HepG2 (cell line): ENCODE results near the gene GSTK1. TPM values are rescaled to one million over a fixed set of nuclear protein-coding genes. Genes with fewer than 3 reads are reported as not detected.

Experiments
- ATF4 ChIP-seq, 2 experiments: fragments of 450-650 bp in 1 of 2; sonication (generic) in 1 of 2; formaldehyde crosslinking; IDR thresholded peaks; 2 replicates each; pipeline versions ENCODE4 v1.5.0 to v1.8.0; 2020 to 2022; ENCODE audit warnings: mild to moderate bottlenecking in 1 of 2, missing genetic modification reagents in 1 of 2
- CERS6 ChIP-seq: sonication (generic); formaldehyde crosslinking; IDR thresholded peaks from 2 replicates; pipeline ENCODE4 v1.5.0; 2020; ENCODE audit warnings: missing genetic modification reagents
- ELK4 ChIP-seq: sonication (generic); formaldehyde crosslinking; IDR thresholded peaks from 2 replicates; pipeline ENCODE4 v1.9.0; 2021; ENCODE audit warnings: missing genetic modification reagents, borderline replicate concordance
- HMGXB4 ChIP-seq, 2 experiments: sonication (generic) in 1 of 2; formaldehyde crosslinking in 1 of 2; IDR thresholded peaks; 2 replicates each; pipeline versions ENCODE4 v1.4.0 to v1.6.1; 2018 to 2020; ENCODE audit warnings: missing genetic modification reagents in 2 of 2, borderline replicate concordance in 1 of 2, low read depth in 1 of 2, mild to moderate bottlenecking in 1 of 2, missing biosample characterization in 1 of 2
- ISL2 ChIP-seq: sonication (generic); formaldehyde crosslinking; IDR thresholded peaks from 2 replicates; pipeline ENCODE4 v1.5.0; 2020; ENCODE audit warnings: missing genetic modification reagents
- KDM6A ChIP-seq: IDR thresholded peaks from 2 replicates; pipeline ENCODE4 v1.6.1; 2016; ENCODE audit warnings: low read depth
- MIXL1 ChIP-seq: IDR thresholded peaks from 2 replicates; pipeline ENCODE4 v1.6.1; 2016
- MLLT10 ChIP-seq: sonication (generic); formaldehyde crosslinking; IDR thresholded peaks from 2 replicates; pipeline ENCODE4 v1.4.0; 2020; ENCODE audit warnings: missing genetic modification reagents
- NFYB ChIP-seq: sonication (generic); formaldehyde crosslinking; IDR thresholded peaks from 2 replicates; pipeline ENCODE4 v1.4.0; 2020; ENCODE audit warnings: missing genetic modification reagents
- PATZ1 ChIP-seq: sonication (generic); formaldehyde crosslinking; IDR thresholded peaks from 2 replicates; pipeline ENCODE4 v1.4.0; 2020; ENCODE audit warnings: missing genetic modification reagents
- PLRG1 ChIP-seq: fragments of 450-650 bp; conservative IDR thresholded peaks from 2 replicates; pipeline ENCODE4 v1.6.1; 2016
- RBM22 ChIP-seq: fragments of 200-400 bp; formaldehyde crosslinking; optimal IDR thresholded peaks from 2 replicates; pipeline ENCODE3; 2017; ENCODE audit warnings: mild to moderate bottlenecking, low read length, moderate library complexity
- SIN3A ChIP-seq: IDR thresholded peaks from 2 replicates; pipeline ENCODE4 v1.6.1; 2011; ENCODE audit warnings: low read depth, mild to moderate bottlenecking, control low read depth, low read length, borderline replicate concordance
- SP2 ChIP-seq: sonication (generic); formaldehyde crosslinking; IDR thresholded peaks from 2 replicates; pipeline ENCODE4 v1.5.1; 2020; ENCODE audit warnings: mild to moderate bottlenecking, missing genetic modification reagents
- TFDP1 ChIP-seq: IDR thresholded peaks from 2 replicates; pipeline ENCODE4 v1.6.1; 2016; ENCODE audit warnings: missing compliant biosample characterization, missing genetic modification reagents, borderline replicate concordance
- ZBTB10 ChIP-seq: sonication (generic); formaldehyde crosslinking; IDR thresholded peaks from 2 replicates; pipeline ENCODE4 v1.4.0; 2020; ENCODE audit warnings: missing genetic modification reagents, borderline replicate concordance
- ZFX ChIP-seq: sonication (generic); formaldehyde crosslinking; IDR thresholded peaks from 2 replicates; pipeline ENCODE4 v1.4.0; 2020; ENCODE audit warnings: mild to moderate bottlenecking, low read depth, missing genetic modification reagents, moderate library complexity
- polyA plus RNA-seq, 8 experiments: library from polyadenylated mRNA; depleted of rRNA in 3 of 8; stranded (reverse) in 7 of 8; unstranded in 1 of 8; fragments of >200 nt; fragmentation: Illumina TruSeq in 4 of 8; extraction: Trizol in 4 of 8; gene quantifications; 2 replicates each; pipeline versions ENCODE4 v1.2.1 to v1.2.3, GENCODE V29; 2011 to 2016; ENCODE audit warnings: low read depth in 4 of 8, missing spikeins in 1 of 8, mixed read lengths in 1 of 8; ENCODE audit not compliant: insufficient read depth in 1 of 8
- total RNA-seq, 5 experiments: library from RNA; depleted of rRNA; stranded (reverse); fragments of >200 nt; fragmentation: Illumina TruSeq; extraction: Trizol; gene quantifications; 2 replicates each; pipeline ENCODE4 v1.2.3, GENCODE V29; 2016; ENCODE audit warnings: low read depth in 1 of 5

Gene GSTK1
- total and polyA plus RNA-seq, 2 of the 13 experiments (the other 11 are each of a cell fraction or from before 2014, with no cell fraction given), result 64.6 to 92.1 TPM

- TF ChIP-seq HMGXB4 (CRISPR knock-in tag; IDR thresholded peaks at IDR 0.05; ENCODE audit: borderline replicate concordance in 1 of 2, low read depth in 1 of 2) (peak; percentile 50 to 79; a peak in 2 of 4 replicates), SP2 (CRISPR knock-in tag) (no peak), RBM22 (no peak), KDM6A (CRISPR knock-in tag) (no peak), ZFX (CRISPR knock-in tag) (no peak), ATF4 (CRISPR knock-in tag; IDR thresholded peaks at IDR 0.05) (no peak), PLRG1 (no peak), TFDP1 (CRISPR knock-in tag) (no peak), SIN3A (no peak), ISL2 (0 out of 2 replicates have a peak, but pooled peaks have one; percentile 46), MLLT10 (CRISPR knock-in tag) (no peak), PATZ1 (CRISPR knock-in tag) (0 out of 2 replicates have a peak, but pooled peaks have one; percentile 19), NFYB (no peak), ZBTB10 (no peak), MIXL1 (peak; percentile 88), ELK4 (no peak), CERS6 (CRISPR knock-in tag) (no peak)
Observed at GRCh38 chr7:143214789-143215679, 48.2 kb upstream of the GSTK1 start (continued).
